ENCODE measurements around the gene SMIM43.

GRCh38 chr4:121814756-121815155 is 49.8 kb upstream of the SMIM43 start:
- TF ChIP-seq CTCF (IDR thresholded peaks at IDR 0.05) (no peak), CREB1 (CRISPR knock-in tag; IDR thresholded peaks at IDR 0.05) (no peak), ZNF138 (CRISPR knock-in tag; conservative IDR thresholded peaks at IDR 0.05) (no peak), USF1 (CRISPR knock-in tag; IDR thresholded peaks at IDR 0.05) (no peak), E2F4 (CRISPR knock-in tag; IDR thresholded peaks at IDR 0.05; ENCODE audit: borderline replicate concordance, low read depth) (no peak), SMAD3 (CRISPR knock-in tag; IDR thresholded peaks at IDR 0.05; ENCODE audit: borderline replicate concordance) (no peak), ZBTB21 (CRISPR knock-in tag; IDR thresholded peaks at IDR 0.05; ENCODE audit: borderline replicate concordance) (no peak)
